ENCODE results near the gene NPB.

NPB gene

GRCh38 chr17:81890447-81891302 is 11.4 kb upstream of the NPB start:
- Histone ChIP-seq H3K4me3 (ENCODE audit: low read depth in 1 of 2, low read length in 1 of 2) (peak overlapping the region; percentile 66 to 79), H3K9me3 (no peaks in the 10 kb centered on the region), H3K36me3 (peaks cover 52% of the 10 kb centered on the region), H3K27ac (peak overlapping the region; percentile 94), H3K27me3 (no peaks in the 10 kb centered on the region), H3K4me1 (ENCODE audit: control insufficient read depth in 1 of 2, insufficient read depth in 1 of 2, low read depth in 1 of 2, low read length in 1 of 2) (peaks cover 19% of the 10 kb centered on the region in 2 experiments)
- TF ChIP-seq, protein P1, sequence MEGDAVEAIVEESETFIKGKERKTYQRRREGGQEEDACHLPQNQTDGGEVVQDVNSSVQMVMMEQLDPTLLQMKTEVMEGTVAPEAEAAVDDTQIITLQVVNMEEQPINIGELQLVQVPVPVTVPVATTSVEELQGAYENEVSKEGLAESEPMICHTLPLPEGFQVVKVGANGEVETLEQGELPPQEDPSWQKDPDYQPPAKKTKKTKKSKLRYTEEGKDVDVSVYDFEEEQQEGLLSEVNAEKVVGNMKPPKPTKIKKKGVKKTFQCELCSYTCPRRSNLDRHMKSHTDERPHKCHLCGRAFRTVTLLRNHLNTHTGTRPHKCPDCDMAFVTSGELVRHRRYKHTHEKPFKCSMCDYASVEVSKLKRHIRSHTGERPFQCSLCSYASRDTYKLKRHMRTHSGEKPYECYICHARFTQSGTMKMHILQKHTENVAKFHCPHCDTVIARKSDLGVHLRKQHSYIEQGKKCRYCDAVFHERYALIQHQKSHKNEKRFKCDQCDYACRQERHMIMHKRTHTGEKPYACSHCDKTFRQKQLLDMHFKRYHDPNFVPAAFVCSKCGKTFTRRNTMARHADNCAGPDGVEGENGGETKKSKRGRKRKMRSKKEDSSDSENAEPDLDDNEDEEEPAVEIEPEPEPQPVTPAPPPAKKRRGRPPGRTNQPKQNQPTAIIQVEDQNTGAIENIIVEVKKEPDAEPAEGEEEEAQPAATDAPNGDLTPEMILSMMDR (IDR thresholded peaks at IDR 0.05) = no peak

DNA sequence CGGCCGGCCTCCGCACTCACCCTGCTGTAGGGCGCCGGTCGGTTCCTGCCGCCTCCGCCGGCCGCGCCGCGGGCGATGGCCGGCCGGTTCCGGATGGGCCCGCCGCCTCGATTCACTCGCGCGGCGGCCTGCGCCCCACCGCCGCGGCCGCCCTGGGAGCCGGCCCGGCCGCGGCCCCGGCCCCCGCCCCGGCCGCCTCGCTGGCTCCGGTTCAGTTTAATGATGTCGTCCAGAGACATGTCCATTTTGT is 10.8 kb upstream of the NPB start:
- peaks cover 52% of the 10 kb centered on the region for H3K36me3 ChIP-seq
- peaks cover 19% of the 10 kb centered on the region in 2 experiments for H3K4me1 ChIP-seq (ENCODE audit: control insufficient read depth in 1 of 2, insufficient read depth in 1 of 2, low read depth in 1 of 2, low read length in 1 of 2)
- no peaks in the 10 kb centered on the region for H3K9me3 ChIP-seq
- no peaks in the 10 kb centered on the region for H3K27me3 ChIP-seq
- peak overlapping the region; percentile 79 to 87 for H3K4me3 ChIP-seq (ENCODE audit: low read depth in 1 of 2, low read length in 1 of 2)
- TF ChIP-seq, protein P1 (IDR thresholded peaks at IDR 0.05) = no peak
- H3K27ac ChIP-seq = peak overlapping the region; percentile 94

GRCh38 chr17:81895400-81895799 is 6.6 kb upstream of the NPB start:
- Histone ChIP-seq H3K4me3 (ENCODE audit: low read depth in 1 of 2, low read length in 1 of 2) (no peak overlapping the region), H3K9me3 (no peaks in the 10 kb centered on the region), H3K36me3 (peaks cover 59% of the 10 kb centered on the region), H3K27ac (no peak overlapping the region), H3K27me3 (no peaks in the 10 kb centered on the region), H3K4me1 (ENCODE audit: control insufficient read depth in 1 of 2, insufficient read depth in 1 of 2, low read depth in 1 of 2, low read length in 1 of 2) (peaks cover 15 to 16% of the 10 kb centered on the region in 2 experiments)
- TF ChIP-seq, protein P1 (IDR thresholded peaks at IDR 0.05) = no peak

GRCh38 chr17:81898029-81898866 is 3.8 kb upstream of the NPB start:
- H3K36me3 ChIP-seq = peaks cover 63% of the 10 kb centered on the region
- TF ChIP-seq, protein P1 (IDR thresholded peaks at IDR 0.05) = no peak

DNA sequence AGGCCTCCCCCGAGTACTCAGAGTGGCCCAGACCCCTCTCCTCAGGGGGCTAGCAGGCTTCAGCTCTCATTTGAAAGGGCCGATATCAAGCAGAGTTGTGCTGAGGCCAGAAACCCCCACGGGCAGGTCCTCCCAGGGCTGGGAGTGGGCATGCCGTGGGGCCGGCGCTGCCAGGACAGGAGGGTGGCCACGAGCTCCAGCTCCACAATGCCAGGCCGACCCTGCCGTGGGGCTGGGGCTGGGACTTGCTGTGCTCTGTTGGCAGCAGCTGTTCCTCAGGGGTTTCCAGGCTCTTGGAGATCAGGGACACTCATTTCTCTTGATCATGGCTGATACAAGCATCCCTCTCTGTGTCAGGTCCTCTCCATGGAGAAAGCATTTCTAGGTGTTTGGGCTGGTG is 3.2 kb upstream of the NPB start:
- no peak overlapping the region for H3K27ac ChIP-seq
- TF ChIP-seq, protein P1 (IDR thresholded peaks at IDR 0.05) = no peak
- H3K36me3 ChIP-seq = peaks cover 68% of the 10 kb centered on the region
- H3K9me3 ChIP-seq = no peaks in the 10 kb centered on the region
- peaks cover 0 to 10% of the 10 kb centered on the region in 2 experiments for H3K4me1 ChIP-seq (ENCODE audit: control insufficient read depth in 1 of 2, insufficient read depth in 1 of 2, low read depth in 1 of 2, low read length in 1 of 2)
- no peak overlapping the region for H3K4me3 ChIP-seq (ENCODE audit: low read depth in 1 of 2, low read length in 1 of 2)
- peaks cover 33% of the 10 kb centered on the region for H3K27me3 ChIP-seq

More at GRCh38 chr17:81898029-81898866, 3.8 kb upstream of the NPB start:
- H3K4me3 ChIP-seq (ENCODE audit: low read depth in 1 of 2, low read length in 1 of 2) = no peak overlapping the region
- peaks cover 0 to 10% of the 10 kb centered on the region in 2 experiments for H3K4me1 ChIP-seq (ENCODE audit: control insufficient read depth in 1 of 2, insufficient read depth in 1 of 2, low read depth in 1 of 2, low read length in 1 of 2)
- peaks cover 27% of the 10 kb centered on the region for H3K27me3 ChIP-seq
- no peak overlapping the region for H3K27ac ChIP-seq
- H3K9me3 ChIP-seq = no peaks in the 10 kb centered on the region

All from neutrophil (primary cell).